Measurements from ENCODE around the gene KCNK3. TPM values are rescaled to one million over a fixed set of nuclear protein-coding genes. Genes with fewer than 3 reads are reported as not detected.

The KCNK3 gene
- total RNA-seq, 1 experiment from 2014 or later: 0.12 TPM

DNA sequence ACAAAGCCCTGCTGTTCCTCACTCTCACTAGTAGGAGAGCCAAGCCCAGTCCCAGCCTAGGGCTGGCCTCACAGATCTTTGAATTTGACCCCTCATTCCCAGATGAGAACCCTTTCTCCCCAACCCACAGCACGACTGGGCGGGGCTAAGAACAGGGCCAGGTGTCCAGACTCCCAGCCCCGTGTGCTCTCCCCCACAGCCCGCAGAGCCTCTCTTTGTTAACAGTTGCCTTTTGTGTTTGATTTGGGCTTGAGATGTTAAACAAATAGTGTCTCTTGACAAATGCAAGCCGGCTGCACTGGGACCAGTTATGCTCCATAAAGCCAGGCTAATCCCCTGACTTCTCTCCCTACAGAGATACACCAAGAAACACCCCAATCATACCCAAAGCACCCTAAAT, 4.7 kb upstream of the KCNK3 start:
- DNase-seq (ENCODE audit: low spot score): no peak

DNA sequence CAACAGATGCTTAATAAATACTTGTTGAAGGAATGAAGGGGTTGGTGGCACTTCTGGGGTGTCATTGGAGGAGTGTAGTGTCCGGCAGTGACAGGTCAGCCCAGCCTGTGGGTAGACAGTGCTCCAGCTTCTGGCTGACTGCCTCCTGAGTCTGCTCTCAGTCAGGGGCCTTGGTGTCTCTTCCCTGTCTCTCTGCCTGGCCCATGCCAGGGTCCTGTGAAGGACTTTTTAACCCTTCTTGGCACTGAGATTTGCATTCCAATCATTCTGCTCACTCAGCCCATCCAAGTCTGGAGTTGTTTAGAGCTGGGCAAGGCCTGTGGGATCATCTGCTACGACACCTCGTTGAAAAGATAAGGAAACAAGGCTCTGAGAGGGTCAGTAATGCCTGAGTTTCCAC, 1.4 kb upstream of the KCNK3 start:
- DNase-seq (ENCODE audit: low spot score): no peak

DNA sequence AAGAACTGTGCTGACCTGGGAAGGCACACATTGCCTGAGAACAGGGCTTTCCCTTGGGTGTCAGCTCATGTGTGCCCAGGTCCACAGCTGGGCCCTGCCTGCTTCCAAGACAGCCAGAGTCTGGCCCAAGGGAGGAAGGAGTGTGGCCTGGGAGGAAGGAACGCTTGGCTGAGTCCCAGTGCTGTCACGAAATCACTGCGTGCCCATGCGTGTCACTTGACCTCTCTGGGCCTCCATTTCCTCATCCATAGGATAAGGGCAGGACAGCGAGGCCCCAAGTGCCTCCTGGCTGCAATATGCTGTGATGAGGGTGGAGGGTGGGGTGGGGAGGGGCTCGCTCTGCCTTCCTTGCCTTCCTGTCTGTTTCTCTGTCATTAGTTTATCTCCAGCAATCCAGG, 642 bp upstream of the KCNK3 start:
- no peak for DNase-seq (ENCODE audit: low spot score)

DNA sequence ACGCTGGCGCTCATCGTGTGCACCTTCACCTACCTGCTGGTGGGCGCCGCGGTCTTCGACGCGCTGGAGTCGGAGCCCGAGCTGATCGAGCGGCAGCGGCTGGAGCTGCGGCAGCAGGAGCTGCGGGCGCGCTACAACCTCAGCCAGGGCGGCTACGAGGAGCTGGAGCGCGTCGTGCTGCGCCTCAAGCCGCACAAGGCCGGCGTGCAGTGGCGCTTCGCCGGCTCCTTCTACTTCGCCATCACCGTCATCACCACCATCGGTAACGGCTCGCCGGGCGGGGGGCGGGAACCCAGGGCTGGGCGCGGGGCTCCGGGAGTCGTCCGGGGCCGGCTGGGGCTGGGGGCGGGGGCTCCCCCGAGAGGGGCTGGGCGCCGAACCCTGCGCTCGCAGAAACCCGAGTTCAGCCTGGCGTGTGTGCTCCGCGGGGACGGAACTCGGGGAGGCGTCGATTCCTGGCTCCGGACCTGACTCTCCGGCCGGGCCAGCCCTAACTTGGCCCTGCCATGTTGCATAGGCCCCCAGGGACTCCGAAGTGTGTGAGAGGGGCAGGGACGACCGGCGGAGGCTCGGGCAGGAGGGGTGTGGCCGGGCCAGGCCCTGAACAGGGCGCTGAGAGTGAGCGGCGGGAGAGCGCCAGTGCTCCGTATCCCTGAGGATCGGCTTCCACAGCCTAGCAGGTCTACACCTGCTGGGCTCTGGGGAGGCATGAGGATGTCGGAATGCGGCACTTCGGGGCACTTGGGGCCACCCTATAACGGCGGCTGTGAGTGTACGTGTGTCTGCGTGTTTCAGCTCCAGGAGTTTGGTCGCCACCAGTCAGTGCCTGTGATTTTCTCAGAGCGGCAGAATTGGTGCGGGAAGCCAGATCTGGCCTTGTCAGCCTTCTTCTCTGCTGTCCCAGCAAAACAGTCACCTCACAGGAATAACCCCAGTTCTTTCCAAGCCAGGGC, 651 bp downstream of the KCNK3 start:
- DNase-seq (ENCODE audit: low spot score): no peak

DNA sequence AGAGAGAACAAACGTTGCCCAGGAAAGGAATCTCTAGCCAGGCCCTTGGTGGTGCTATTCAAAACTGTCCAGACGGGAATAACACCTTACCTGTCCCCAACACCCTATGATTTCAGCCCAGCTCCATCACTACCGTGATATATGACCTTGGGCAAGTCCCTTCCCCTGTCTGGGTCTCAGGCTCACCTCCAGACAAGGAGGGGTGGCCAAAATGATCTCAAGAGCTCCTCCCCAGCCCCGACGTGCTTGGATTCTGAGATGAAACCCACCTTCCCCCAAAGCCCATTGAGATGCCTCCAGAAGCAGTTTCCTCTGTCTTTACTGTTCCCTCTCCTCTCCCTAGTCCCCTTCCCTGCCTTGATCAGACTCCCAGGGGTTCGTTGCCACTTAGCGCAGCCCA, 1.5 kb downstream of the KCNK3 start:
- no peak for DNase-seq (ENCODE audit: low spot score)

DNA sequence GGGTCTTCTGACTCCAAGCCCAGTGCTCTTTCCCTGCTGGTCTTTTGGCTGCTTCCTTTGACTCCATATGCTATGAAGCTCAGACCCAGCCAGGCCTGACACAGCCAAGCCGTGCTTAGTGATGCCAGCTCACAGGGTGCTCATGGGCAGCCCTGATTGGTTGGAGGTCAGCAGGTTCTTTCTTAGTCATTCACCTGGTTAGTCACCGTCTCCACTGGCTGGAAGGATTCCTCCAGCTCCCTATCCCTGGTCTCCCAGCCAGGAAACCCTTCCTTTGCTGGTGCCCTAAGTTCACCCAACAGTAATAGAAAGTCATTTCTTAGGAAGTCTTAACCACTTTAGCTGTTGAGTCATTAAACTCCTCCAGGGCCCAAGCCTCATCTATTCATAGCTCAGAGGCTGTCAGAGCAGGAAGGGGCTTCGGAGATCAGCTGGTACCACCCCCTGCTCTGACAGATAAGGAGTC, 3.9 kb downstream of the KCNK3 start:
- peak; percentile 49 for DNase-seq (ENCODE audit: low spot score)

DNA sequence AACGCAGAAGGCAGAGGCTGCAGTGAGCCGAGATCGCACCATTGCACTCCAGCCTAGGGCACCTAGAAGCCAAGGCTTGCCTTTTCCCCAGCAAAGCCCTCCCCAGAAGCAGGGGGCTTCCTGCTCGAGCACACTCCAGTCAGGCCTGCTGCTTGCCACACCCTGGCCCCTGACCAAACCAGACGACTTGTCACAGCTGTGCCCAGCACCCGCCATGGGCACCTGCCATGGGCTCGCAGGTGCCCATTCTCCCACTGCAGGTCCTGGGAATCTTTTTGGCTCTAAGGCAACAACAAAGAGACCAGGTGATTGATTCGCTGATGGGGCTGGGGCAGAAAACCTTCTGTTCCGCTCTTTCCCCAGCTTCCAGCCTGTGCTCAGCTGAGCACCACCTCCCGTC, 4.9 kb downstream of the KCNK3 start:
- no peak for DNase-seq (ENCODE audit: low spot score)

DNA sequence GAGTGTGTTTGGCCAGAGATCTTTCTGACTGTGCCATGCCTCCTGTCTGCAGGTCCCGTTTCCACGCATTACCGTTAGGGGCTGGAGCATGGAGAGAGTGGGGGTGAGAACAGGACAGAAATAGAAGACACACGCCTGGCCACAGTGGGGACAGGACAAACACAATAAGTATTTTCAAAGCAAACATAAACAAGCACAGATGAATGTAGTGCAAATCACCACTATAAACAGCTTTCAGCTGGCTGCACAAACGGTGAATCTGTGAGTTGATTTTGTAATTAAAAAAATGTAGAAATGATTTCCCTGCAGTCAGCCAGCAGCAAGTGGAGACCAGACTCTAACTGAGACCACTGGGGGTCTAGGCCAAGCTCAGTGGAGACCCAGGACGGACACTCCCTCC, 6.8 kb downstream of the KCNK3 start:
- no peak for DNase-seq (ENCODE audit: low spot score)

DNA sequence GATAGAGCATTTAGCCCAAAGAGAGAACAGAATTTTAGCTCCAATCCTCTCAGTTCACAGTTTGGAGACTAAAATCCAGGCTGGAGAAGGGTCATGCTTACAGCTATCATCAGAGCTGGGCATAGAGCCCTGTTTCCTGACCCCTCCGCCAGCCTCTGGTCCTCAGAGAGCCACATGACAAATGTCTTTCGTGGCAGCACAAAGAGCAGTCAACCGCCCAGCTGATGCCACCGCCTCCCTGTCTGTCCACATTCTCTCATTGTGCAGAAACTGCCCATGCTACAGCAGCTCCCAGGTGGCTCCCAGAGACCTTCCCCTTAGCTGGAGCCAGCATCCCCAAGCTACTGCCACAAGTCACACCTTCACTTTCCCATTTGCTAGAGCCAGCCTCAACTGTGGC, 7.6 kb downstream of the KCNK3 start:
- DNase-seq (ENCODE audit: low spot score): no peak

DNA sequence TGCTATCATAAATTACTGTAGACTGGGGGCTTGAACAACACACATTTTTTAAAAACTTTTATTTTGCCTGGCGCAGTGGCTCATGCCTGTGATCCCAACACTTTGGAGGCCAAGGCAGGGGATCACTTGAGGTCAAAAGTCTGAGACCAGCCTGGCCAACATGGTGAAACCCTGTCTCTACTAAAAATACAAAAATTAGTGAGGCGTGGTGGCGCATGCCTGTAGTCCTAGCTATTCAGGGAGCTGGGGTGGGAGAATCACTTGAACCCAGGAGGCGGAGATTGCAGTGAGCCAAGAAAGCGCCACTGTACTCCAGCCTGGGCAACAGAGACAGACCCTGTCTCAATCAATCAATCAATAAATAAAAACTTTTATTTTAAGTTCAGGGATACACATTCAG, 9.1 kb downstream of the KCNK3 start:
- no peak for DNase-seq (ENCODE audit: low spot score)

DNA sequence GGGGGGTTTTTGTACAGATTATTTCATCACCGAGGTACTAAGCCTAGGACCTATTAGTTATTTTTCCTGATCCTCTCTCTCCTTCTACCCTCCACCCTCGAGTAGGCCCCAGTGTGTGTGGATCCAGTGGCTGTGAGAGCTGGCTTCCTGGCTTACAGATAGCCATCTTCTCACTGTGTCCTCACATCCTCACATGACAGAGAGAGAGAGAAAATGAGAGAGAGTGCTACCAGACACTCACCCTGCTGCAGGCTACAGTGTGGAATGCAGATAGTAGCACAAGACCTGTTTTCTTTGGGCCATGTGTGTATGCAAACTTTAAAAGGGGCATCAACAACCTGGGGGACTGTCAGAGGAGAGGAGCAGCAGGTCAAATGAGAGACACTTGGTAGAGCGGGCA, 9.5 kb downstream of the KCNK3 start:
- no peak for DNase-seq (ENCODE audit: low spot score)

DNA sequence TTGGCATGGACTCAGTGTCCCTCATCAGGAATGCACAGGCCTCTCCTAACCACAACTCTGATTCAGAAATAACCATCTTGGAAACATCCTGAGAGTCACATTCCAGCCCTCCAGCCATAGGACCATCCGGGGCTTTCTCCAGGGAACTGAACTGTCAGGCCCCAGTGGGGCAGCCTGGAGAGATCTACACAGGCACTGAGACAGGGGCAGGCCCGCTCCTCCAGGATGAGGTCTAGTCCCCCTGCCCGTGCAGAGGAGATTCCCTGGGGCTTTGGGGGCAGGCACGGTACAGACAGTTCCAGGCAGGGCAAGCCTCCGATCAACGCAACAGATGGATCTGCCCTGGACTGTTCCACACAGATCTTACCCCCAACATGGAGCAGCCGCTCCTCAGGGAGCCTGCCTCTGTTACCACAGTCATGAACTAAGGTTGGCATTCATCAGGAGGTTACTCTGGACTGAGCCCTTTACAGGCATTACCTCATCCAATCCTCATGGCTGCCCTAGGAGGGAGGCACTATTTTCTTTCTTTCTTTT, 12.0 kb downstream of the KCNK3 start:
- no peak for DNase-seq (ENCODE audit: low spot score)

DNA sequence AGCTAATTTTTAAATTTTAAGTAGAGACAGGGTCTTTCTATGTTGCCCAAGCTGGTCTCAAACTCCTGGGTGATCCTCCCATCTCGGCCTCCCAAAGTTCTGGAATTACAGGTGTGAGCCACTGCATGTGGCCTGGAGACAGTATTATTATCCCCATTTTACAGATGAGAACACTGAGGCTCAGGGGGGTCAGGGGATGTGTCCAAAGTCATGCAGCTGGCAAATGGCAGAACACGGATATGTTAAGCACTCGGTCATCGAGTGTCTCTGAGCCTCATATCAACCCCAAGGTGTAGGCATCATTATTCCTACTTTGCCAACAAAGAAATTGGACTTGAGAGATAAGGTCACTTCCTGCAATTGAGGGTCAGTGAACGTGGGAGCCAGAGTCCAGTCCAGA, 12.6 kb downstream of the KCNK3 start:
- no peak for DNase-seq (ENCODE audit: low spot score)

DNA sequence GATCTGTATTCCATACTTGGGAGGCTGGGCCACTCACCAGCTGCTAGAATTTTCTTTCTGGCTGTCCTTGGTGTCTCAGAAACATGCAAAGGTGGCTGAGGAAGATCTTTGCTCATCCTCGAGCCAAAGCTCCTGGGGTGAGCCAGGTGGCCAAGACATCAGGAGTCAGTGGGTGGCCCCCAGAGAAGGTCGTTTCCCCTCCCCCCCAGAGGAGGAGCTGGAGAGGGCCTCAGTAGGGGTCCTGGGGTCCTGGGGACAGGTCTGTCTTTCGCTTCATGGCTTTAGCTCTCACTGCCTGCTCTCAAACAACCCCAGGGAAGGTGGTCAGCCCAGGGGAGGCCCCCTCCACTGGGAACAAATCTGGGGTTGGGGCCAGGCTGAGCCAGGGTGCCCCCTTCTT, 13.6 kb downstream of the KCNK3 start:
- DNase-seq (ENCODE audit: low spot score): no peak

DNA sequence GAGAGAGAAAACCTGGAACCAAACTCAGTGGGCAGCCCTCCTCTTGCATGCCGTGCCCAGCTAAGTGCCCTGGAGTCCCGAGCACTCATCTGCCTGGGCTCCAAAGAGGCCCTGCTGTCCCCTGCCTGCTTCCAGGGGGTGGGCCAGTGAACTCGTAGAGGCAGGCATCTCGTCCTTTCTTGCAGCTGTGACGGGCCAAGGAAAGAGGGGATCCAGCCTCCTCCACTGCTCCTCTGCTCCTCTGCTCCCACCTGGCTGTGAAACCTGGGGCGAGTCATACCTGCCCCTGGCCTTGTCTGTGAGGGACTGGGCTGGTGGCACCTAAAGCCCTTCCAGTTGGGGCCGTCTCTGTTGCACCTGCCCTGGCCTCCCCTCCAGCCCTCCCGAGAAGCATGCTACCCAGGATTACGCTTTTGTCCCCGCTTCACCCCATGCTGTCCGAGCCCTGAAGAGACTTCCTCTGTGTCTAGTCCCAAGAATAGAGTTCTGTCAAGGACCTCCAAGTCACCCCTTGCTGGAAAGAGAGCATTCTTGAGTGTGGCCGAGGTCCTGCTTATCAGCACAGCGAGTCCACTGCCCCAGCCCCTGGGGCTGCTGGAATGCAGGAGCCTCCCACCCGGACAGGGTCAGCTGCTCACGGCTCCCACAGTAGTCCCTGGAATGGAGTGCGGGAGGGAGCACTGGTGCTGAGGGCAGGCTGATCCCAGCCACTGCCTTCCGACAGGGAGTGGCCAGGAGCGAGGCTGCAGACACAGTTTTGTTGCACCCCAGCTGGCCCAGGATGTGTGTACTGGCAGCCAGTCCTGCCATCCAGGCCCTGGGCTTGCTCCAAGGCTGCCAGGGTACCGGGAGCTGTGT, 14.3 kb downstream of the KCNK3 start:
- DNase-seq (ENCODE audit: low spot score): no peak

DNA sequence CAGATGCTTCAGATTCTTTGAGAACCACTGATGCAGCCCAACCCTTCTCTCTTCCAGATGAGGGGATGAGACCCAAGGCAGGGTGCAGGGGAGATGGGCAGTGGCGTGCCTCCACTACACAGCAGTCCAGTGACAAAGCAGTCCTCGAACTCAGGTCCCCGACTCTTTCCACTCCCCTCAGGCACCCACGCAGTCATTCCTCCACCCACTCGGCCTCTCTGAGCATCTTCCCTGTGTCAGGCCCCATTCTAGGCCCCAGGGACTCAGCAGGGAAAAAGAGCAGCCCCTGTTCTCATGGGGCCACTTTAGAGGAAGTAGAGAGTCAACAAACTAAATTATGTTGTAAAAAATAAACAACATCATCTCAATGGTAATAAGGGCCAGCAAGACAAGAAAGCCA, 15.2 kb downstream of the KCNK3 start:
- DNase-seq (ENCODE audit: low spot score): no peak

DNA sequence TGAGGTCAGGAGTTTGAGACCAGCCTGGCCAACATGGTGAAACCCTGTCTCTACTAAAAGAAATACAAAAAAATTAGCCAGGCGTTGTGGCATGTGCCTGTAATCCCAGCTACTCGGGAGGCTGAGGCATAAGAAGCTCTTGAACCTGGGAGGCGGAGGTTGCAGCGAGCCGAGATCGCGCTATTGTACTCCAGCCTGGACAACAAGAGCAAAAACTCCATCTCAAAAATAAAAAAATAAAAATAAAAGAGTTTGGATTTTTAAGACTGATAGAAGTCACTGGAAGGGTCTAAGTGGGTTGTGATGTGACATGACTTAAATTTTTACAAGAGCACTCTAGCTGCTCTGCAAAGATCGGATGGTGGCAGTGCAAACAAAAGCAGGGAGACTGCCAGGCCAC, 15.9 kb downstream of the KCNK3 start:
- DNase-seq (ENCODE audit: low spot score): no peak

DNA sequence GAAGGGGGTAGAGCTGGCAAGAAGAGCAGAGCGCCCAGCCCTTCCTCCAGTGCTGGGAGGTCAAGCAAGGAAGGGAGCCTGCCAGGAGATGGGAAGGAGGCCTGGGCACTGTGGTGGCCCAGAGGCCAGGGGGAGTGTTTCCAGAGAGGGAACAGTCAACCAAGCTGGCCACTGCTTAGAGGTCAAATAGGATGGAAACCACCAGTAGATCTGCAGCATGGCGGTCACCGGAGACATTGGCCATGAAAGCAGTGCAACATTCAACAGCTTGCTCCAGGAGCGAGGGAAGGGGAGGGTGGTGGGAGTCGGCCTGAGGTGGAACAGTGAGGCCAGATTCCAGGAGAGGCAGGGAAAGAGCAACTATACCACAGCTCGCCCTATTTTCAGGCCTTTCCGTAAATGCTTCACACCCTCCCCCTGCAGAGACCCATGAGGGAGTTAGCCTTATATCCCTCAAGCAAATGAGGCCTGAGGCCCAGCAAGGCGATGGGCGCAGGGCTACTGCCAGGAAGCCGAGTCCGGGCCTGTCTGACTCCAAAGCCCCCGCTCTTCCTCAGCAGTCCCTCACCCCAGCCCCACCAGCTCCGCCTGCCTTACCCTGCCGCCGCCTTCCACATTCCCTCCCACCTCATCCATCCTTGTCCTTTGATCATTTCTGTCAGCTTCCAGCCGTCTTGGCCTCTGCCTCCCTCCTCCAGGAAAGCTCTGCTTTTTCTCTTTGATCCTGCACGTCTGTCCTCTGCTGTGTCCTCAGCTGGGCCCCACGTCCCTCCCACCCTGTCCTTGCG, 17.0 kb downstream of the KCNK3 start:
- DNase-seq (ENCODE audit: low spot score): no peak

DNA sequence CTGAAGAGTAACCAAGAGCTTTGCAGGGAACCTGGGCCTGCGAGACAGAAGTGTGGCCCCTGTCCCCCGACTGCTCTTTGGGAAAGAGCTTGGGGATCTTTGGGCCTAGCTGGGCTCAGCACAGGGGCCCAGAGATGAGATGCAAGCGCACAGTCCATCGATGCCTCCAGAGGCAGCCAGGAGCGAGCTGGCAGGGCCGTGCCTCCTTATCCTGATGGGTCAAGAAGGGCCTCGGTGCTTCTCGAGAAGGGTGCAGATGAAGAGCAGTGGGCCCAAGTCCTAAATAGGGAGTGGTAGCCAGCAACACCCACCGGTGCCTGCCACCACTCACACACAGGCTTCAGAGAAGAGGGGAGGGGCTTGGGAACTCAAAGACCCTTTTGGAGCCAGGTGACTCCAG, 17.6 kb downstream of the KCNK3 start:
- no peak for DNase-seq (ENCODE audit: low spot score)

DNA sequence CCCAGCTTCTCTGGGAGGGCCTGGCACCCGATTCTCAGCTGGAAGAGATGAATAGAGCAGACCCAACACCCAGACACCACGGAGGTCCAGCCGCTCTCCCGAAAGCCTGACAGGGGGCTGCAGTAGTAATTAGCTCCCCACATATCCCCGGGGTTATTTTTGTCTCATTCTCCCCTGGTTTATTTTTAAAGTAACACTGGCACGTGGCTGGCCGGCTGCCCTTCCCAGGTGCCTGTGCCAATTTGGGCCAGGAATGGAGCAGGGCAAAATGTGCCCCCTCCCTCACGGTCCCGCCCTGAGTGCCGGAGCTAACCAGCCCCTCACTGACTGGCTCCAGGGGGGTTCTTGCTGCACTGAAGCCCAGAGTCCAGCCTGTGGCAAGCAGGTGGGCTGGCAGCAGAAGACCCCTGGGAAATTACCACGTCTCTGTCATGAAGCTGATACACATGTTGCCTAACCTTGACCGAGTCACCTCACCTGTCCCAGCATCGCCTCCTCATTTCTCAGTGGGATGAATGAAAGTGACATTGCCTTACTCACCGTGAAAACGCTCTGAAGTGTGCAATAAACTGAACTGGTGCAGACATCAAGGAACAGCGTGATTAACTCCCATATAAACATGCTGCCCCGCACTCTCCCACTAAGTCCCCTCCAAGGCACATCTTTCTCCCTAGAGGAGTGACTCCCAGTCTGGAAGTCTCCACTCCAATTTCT, 18.4 kb downstream of the KCNK3 start:
- DNase-seq (ENCODE audit: low spot score): no peak
